GM19463 (cell line): ENCODE results near the gene ACOX3.

Experiments
- ATAC-seq: cut with Tn5 transposase; IDR thresholded peaks from one replicate; pipeline ENCODE4 v1.9.1; 2021; ENCODE audit warnings: mild to moderate bottlenecking, moderate library complexity; ENCODE audit not compliant: unreplicated experiment

The ACOX3 gene

DNA sequence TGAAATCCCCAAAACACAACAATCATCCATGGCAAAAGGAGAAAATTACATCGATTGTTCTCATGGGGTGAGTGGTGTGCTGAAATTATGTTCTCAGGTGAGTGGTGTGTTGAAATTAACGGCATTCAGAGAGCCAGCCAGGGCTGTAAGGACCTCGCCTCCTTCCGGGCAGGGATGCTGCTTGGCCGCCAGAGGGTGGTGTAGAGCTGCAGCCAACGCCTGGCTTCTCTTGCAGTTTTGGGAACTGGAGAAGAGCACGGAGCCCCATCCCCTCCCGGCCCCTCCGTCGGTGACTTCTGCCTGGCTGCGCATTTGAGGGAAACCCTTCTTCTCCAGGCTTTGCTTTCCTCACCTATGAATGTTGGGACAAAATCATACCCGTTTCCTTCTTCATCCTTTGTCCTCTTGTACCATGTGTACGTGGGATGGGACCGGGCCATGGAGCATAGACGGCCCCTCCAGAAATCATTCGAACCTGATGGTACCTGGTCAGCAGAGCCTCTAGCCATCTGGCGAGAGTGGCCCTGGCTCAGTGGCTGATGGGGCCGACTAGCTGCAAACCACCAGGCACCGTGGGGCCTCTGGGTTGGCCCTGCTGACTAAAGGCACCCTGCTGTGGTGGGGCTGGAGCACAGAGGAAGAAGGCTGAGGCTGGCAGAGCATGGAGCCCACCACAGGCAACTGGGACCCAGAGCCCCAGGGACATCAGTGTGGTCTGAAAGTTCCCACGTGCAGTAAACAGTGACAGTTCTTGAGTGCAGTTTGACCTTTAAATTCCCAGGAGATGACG, 28.4 kb upstream of the ACOX3 start:
- ATAC-seq = peak; percentile 79

DNA sequence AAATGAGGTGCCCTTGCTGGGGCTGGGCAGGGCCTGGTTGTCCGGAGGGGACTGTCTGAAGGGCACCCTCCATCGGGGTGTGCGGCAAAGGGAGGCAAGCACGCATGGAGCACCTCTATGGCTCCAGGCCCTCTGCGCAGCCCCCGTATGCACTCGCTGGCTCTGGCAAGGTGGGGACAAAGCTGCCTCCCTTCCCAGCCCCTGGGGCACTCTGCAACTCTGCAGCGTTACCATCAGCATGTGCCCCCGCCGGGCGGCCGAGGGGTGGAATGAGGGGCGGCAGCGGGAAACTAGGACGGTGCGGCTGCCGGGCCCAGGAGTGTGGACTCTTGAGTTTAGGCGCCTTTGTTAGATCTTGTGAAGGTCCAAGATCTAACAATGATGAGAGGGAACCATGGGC, 26.5 kb upstream of the ACOX3 start:
- ATAC-seq = no peak

DNA sequence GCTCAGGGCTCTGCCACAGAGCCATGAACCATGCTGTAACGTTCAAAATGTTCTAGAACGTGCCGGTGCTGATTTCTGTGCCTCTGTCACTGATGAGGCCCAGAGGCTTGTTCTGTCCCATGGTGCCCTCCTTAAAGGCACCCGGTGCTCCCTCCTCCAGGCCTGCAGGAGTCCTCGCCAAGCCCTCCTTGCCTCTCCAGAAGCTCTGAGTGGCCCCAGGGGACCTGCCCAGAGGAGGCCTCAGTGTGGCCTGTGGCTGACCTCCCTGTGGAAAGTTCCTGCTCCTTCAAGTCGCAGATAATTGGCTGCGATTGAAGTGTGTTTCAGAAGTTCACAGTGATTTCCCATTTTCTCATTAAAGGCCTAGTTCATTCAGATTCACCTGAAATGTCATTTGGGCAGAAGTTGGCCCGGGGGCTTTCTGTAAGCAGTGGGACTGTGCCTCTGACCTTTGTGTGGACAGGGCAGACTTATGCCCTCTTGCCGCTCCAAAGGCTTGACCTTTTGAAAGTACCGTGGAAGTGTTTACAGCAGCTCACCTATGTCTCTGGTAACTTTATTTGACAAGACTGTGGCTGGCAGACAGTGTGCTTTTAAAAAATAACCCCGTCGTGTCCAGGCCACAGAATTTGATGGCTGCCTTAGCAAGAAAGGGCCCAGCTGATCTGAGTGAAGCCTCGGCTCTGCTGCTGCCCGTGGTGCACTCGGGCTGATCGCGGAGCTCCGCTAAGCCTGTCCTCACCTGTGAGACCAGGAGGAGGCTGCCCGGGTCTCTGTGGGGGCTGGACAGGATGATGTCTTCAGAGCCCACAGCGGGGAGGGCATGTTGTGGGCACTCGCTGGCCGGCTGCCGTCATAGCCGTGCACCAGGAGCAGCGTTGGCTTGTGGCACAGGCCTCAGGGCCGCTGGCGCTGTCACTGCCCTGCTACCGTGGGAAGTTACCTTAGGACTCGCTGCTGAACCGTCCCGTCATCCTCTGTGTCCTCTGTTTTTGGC, 25.4 kb upstream of the ACOX3 start:
- ATAC-seq = no peak

GRCh38 chr4:8464381-8464780, 23.9 kb upstream of the ACOX3 start:
- ATAC-seq = no peak

DNA sequence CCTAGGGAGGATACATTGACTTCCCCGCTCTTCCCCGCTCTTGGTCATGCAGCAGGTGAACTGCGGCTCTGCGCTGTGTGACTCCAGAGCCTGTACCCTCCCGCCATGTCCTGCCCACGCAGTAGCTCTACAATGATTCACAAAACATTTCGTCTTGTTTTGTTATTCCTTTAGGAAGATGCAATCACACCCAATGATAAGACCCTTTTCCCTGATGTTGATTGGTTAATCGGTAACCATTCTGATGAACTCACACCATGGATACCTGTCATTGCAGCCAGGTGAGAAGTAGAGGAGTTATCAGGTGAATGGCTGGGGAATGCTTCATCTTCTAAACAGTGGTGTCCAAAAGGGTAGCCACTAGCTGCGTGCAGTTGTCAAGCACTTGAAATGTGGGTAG, 23.3 kb upstream of the ACOX3 start:
- no peak for ATAC-seq

DNA sequence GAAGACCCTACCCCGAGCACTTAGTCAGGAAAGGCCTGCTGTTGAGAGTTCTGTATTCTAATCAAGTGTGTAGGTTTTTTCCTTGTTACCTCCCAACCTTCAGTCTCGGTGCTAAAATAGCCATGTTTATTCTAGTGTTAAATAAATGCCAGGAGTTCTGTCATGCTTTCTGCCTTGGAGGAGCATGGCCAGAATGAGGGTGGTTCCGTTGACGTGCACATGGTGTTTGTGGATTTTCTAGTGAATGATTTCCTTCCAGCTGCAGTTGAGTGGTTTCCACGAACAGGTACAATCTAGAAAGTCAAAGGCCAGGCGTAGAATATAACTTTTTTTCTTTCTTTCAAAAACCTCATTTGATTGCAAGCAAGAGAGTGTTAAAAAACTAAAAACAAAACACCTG, 21.1 kb upstream of the ACOX3 start:
- no peak for ATAC-seq

- ATAC-seq = no peak
Observed at GRCh38 chr4:8461086-8461485, 20.6 kb upstream of the ACOX3 start.

DNA sequence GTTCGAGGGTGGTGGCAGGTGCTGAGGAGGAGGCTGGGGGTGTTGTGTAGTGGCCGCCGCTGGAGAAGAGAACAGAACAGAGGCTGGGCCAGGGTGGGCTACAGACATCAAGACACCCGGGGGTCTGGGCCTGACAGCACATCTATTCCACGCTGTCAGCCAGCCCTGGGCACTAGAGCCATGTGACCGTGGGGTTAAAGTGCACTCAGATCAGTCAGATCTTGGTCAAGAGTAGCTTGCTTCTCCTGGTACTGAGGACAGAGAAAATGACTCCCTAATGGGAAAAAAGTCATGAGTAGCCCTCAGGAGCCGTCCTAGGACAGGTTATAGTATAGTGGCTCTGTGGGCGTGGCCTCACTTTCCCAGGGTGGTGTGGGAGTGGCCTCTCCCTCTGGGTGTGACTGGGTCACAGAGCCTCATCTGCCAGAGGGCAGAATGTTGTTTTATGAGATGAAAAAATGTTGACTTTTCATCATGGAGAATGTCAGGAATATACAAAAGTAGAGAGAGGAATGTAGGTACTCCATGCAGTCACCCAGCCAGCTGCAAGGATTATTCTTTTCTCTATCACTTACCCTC, 19.4 kb upstream of the ACOX3 start:
- ATAC-seq = no peak

DNA sequence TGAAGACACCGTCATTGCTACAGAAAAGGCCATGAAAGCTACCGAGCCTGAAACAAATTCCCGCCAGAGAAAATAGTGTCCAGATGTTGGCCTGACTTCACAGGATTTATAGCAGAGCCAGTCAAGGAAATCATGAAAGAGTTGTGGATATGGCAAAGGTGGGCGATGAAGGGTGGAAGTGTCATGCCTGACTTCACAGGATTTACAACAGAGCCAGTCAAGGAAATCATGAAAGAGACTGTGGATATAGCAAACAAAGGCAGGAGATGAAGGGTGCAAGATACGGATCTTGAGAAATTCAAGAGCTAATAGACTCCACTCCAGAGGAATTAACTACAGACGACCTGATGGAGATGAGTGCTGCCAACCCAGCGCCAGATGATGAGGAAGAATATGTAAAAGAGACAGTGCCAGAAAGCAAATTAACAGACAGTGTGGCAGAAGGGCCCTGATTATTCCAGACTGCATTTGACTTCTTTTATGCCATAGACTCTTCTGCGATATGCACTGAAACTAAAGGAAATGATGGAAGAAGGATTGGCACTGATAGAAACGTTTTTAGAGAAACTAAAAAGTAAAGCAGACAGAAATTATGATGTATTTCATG, 17.2 kb upstream of the ACOX3 start:
- ATAC-seq = no peak

- no peak for ATAC-seq
Observed at GRCh38 chr4:8453957-8454356, 13.4 kb upstream of the ACOX3 start.

- no peak for ATAC-seq
Observed at GRCh38 chr4:8451440-8452182, 11.1 kb upstream of the ACOX3 start.

DNA sequence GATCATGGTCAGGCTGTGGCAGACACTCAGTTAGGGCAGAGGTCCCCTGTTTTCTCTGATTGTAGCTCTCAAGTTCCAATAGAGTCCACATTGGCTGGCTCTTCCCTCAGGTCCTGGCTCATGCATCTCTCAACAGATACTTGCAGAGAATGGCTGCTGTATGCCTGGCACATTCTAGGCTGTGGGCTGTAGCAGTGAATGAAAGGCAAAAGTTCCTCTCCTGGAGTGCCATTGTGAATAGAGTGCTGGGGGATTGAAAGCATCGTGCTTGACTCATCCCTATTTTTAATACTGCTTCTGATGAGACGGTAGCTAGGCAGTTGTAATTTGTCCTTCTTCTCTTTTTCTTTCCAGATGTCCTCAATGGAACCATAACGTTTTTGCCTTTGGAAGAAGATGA, 5.6 kb upstream of the ACOX3 start:
- no peak for ATAC-seq

- no peak for ATAC-seq
Observed at GRCh38 chr4:8443801-8444200, 3.3 kb upstream of the ACOX3 start.

DNA sequence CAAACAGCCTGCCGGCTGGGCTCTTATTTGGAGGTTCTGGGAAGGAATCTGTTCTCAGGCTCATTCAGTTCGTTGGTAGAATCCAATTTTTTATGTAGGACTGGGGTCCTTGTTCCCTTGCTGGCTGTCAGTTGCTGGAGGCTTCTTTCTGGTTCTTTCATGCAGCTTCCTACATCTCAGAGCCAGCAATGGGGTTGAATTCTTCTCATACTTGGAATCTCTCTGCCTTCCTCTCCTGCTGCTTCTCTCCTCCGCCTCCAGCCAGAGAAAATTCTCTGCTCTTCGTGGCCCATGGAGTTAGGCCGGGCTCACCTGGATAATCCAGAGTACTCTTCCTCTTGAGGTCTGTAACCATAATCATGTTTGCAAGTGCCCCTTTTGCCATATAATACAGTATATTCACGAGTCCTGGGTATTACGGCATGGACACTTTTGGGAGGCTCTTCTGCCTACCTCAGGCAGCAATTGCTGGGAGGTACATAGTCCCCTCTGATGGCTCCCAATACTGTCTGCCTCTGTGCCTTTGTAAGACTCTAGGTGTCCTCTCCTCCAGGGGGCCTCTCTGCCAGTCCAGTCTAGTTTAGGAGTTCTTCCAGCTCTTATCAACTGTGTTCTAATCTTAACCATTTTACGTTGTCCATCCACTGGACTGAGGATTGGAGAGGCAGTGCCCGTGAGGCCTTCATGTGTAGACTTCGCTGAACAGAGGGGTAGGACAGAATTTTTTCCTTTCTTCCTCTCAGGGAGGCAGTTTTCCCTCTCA, 2.3 kb upstream of the ACOX3 start:
- no peak for ATAC-seq

GRCh38 chr4:8441499-8442091, 1.1 kb upstream of the ACOX3 start:
- no peak for ATAC-seq

DNA sequence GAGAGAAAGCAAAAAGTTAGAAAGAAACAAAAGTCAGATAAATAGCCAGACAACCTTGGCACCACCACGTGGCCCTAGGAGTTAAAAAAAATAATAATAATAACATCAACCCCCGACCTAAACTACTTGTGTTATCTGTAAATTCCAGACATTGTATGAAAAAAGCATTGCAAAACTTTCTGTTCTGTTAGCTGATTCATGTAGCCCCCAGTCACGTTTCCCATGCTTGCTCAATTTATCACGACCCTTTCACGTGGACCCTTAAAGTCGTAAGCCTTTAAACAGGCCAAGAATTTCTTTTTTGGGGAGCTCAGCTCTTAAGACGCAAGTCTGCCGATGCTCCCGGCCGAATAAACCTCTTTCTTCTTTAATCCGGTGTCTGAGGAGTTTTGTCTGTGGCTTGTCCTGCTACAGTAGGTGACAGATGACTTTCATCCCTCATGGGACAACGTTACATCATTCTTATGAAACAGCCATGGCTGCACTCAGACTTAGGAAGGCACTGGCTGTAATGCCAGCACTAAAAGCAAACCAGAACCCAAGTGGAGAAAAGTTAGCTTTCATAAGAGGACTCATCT, 520 bp downstream of the ACOX3 start:
- peak; percentile 2 for ATAC-seq

GRCh38 chr4:8439168-8439567, 1.4 kb downstream of the ACOX3 start:
- ATAC-seq = no peak

- no peak for ATAC-seq
Observed at GRCh38 chr4:8438743-8439142, 1.8 kb downstream of the ACOX3 start.

- no peak for ATAC-seq
Observed at GRCh38 chr4:8437281-8437680, 3.2 kb downstream of the ACOX3 start.
